Astrocyte of the spinal cord (primary cell): ENCODE measurements around the gene DNAL4.
A peak's percentile ranks its signal among the peaks of the same experiment; 100 is the strongest.

Source experiments
- DNase-seq: peaks from one replicate; pipeline ENCODE4 v3.0.0; 2011; ENCODE audit warnings: low read depth, low spot score
- H3K4me3 ChIP-seq: 2 replicates; pipeline ENCODE4 v1.5.1; 2011; ENCODE audit warnings: low read depth, mild to moderate bottlenecking, low read length, moderate library complexity
- in situ Hi-C: cut with HindIII; loops from 2 replicates; pipeline ENCODE4 v1.10.0; 2017; ENCODE audit warnings: low sequenced_read_pairs
- TF ChIP-seq, protein P1 (sequence below): IDR thresholded peaks from 2 replicates; pipeline ENCODE4 v1.5.1; 2012; ENCODE audit warnings: low read depth, mild to moderate bottlenecking, low read length, inconsistent platforms

Gene DNAL4

DNA sequence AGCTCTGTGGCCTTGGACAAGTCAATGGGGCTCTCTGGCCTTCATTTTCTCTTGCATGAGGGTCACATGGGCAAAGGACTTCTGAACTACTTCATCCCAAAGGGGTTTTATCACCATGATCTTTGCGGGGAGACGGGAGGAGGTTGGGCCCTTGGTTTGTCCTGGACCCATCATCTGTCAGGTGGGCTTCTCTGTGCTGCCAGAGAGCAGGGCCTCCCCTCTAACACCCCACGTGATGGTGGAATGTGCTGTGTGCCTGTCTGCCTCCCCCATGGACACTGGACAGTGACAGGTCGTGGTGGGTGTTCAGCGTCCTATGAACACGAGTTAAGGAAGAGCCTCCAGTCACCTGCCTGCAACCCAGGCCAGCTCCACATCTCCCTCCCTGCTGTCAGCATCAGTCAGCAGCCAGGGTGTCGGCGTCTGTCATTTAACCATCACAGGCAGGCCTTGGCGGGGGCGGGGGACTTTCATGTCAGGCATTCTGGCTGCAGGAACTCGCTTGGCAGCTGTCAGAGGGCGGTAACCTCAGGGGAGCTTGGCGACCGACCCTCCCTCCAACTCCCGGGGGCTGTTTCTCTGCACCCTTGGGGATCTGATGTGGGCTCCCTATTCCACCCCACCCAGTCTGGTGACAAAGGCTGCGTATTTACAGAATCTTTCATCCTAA, 35.5 kb downstream of the DNAL4 start:
- DNase-seq: no peak
- no peak overlapping the region for H3K4me3 ChIP-seq
- in situ Hi-C loops: no loop called here
- TF ChIP-seq, protein P1, sequence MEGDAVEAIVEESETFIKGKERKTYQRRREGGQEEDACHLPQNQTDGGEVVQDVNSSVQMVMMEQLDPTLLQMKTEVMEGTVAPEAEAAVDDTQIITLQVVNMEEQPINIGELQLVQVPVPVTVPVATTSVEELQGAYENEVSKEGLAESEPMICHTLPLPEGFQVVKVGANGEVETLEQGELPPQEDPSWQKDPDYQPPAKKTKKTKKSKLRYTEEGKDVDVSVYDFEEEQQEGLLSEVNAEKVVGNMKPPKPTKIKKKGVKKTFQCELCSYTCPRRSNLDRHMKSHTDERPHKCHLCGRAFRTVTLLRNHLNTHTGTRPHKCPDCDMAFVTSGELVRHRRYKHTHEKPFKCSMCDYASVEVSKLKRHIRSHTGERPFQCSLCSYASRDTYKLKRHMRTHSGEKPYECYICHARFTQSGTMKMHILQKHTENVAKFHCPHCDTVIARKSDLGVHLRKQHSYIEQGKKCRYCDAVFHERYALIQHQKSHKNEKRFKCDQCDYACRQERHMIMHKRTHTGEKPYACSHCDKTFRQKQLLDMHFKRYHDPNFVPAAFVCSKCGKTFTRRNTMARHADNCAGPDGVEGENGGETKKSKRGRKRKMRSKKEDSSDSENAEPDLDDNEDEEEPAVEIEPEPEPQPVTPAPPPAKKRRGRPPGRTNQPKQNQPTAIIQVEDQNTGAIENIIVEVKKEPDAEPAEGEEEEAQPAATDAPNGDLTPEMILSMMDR: no peak

- in situ Hi-C loops: no loop called here
- no peak for DNase-seq
- TF ChIP-seq, protein P1: no peak
- H3K4me3 ChIP-seq: no peak overlapping the region
Observed at GRCh38 chr22:38757464-38757757, 36.5 kb downstream of the DNAL4 start.

GRCh38 chr22:38756711-38757463, 37.1 kb downstream of the DNAL4 start:
- in situ Hi-C loops: no loop called here
- DNase-seq: no peak
- H3K4me3 ChIP-seq: peak overlapping the region; percentile 63
- TF ChIP-seq, protein P1: no peak

- peak; percentile 81 for DNase-seq
- in situ Hi-C loops: no loop called here
- H3K4me3 ChIP-seq: peak within 1 kb of the TSS; percentile 63
- TF ChIP-seq, protein P1: no peak
Observed at GRCh38 chr22:38755911-38756532, 37.9 kb downstream of the DNAL4 start, which contains the start of gene SUN2. TSS of gene SUN2 (minus strand) at chr22:38755998. CDS start at chr22:38752628, 3,370 bp downstream.

DNA sequence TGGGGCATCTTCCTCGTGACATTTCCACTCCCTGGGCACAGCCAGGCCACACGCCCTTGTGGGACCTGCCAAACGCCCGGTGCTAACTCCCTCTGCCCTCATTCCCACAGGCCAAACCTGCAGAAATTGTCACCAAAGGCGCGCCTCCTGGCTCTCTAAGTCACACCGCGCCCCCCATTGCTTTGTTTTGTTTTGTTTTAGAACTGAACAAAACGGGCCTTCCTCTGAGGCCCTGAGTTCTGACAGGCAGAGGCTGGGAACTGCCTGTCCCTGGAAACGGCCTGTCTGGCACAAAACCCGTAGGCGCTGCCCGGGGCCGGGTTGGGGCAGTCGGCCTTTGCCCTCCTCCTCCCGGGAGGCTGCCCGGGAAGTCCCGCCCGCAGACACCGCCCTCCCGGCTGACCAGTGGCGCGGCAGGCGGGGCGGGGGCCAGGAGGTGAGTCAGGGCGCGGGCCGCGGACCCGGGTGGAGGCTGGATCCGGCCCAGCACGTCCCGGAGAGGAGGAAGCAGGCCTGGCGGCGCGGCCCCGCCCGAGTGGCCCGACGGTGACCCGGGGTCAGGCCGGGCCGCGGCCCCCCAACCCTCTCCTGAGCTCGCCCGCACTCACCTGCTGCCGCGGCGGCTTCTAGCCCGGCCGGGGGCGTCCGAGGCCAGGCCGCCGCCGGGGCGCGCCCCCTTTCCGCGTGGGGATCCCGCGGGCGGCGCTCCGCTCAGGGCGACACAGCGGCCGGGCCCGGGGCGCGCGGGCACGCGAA, 38.6 kb downstream of the DNAL4 start:
- TF ChIP-seq, protein P1: no peak
- H3K4me3 ChIP-seq: peak overlapping the region; percentile 63
- peak; percentile 59 for DNase-seq
- in situ Hi-C loops: no loop called here

DNA sequence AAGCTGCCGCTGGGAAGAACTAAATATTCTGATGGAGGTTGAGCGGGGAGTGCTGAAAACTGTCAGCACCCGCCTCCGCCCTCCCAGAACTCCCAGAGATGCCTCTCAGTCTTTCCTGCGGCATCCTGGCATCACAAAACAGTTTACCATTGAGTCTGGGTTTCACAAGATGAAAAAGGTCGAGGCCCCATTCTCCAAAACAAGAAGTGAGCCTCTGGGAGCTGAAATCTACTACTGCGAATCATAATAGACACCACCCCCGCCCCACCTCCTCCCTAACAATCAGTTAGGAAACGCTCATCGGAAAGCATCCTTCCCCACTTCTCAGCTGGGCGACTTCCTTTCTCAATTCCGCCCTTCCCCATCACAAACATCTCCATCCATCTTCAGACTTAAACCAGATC, 39.2 kb downstream of the DNAL4 start:
- no peak for DNase-seq
- in situ Hi-C loops: no loop called here
- TF ChIP-seq, protein P1: no peak
- peak overlapping the region; percentile 63 for H3K4me3 ChIP-seq
